GM13977 (cell line): ENCODE results near the gene CYP2W1.

Experiments used
- DNase-seq: peaks from one replicate; pipeline ENCODE4 v3.0.0; 2012; ENCODE audit warnings: low spot score
- in situ Hi-C: fragments of 300-500 bp; cut with MboI; formaldehyde crosslinking; loops from one replicate; pipeline ENCODE4 v1.12.0; 2022; ENCODE audit warnings: low sequenced_read_pairs, low pct_unique_long_range_greater_than_20kb, mixed read lengths, inconsistent platforms; ENCODE audit not compliant: unreplicated experiment
- TF ChIP-seq, protein P1 (sequence below): IDR thresholded peaks from 2 replicates; pipeline ENCODE4 v1.5.1; 2012; ENCODE audit warnings: mild to moderate bottlenecking, control low read depth; ENCODE audit not compliant: insufficient read depth; ENCODE audit errors: extremely low read depth, missing control alignments

Gene CYP2W1

DNA sequence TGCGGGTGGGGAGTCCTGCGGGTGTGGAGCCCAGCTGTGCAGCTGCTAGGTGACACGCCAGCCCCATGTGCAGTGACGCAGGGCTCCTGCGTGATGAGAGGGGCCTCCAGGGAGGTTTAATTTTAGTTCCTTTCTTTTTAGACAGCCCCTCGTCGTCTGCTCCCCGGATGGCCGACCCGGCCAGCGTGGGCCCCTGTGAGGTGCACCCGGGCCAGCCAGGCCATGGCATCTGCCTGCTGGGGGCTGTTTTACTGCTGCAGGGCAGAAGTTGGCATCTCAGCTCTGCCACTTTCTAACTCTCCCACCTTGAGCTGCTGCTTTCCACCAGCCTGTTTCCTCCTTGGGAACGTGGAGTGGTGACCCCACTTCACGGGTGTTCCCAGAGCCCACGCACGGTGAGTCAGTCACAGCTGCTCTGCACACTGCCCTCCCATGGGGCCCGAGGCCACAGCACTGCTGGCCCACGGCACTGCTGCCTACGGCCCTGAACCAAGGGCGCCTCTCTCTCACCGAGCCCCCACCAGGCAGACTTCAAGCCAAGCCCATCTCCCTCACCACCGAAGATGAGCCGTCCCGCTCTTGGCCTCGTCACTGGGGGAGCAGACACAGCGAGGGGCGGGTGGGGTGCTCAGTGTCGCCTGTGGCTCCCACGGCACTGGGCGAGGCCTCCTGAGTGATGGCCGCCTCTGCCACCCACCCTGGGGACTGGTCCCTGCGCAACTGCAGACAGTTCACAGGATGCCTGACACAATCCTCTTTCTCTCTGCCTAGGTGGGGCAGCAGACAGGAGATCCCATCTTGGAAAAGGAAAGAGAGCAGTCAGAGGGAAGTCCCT is 21.3 kb downstream of the CYP2W1 start:
- DNase-seq, result peak; percentile 78
- TF ChIP-seq, protein P1, sequence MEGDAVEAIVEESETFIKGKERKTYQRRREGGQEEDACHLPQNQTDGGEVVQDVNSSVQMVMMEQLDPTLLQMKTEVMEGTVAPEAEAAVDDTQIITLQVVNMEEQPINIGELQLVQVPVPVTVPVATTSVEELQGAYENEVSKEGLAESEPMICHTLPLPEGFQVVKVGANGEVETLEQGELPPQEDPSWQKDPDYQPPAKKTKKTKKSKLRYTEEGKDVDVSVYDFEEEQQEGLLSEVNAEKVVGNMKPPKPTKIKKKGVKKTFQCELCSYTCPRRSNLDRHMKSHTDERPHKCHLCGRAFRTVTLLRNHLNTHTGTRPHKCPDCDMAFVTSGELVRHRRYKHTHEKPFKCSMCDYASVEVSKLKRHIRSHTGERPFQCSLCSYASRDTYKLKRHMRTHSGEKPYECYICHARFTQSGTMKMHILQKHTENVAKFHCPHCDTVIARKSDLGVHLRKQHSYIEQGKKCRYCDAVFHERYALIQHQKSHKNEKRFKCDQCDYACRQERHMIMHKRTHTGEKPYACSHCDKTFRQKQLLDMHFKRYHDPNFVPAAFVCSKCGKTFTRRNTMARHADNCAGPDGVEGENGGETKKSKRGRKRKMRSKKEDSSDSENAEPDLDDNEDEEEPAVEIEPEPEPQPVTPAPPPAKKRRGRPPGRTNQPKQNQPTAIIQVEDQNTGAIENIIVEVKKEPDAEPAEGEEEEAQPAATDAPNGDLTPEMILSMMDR, result no peak
- in situ Hi-C loops, result no loop called here

DNA sequence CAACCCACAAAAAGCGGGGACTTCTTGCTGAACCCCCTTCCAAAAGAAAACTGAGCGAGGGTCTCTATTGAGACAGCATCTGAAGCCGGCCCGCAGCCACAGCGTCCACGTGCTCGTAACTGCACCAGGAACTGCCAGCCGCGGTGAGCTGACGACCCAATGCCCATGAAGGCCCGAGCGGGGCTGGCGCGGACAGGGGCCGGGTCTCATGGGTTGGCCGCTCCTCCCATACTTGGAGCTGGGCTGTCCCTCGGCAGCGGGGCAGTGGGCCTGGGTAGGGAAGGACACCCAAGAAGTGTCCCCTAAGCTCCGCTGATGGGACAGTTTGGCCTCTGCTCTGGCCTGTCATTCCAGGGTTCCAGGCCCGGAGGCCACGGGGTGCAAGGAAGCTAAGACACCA is 22.3 kb downstream of the CYP2W1 start:
- TF ChIP-seq, protein P1, result no peak
- no peak for DNase-seq
- in situ Hi-C loops, result no loop called here

DNA sequence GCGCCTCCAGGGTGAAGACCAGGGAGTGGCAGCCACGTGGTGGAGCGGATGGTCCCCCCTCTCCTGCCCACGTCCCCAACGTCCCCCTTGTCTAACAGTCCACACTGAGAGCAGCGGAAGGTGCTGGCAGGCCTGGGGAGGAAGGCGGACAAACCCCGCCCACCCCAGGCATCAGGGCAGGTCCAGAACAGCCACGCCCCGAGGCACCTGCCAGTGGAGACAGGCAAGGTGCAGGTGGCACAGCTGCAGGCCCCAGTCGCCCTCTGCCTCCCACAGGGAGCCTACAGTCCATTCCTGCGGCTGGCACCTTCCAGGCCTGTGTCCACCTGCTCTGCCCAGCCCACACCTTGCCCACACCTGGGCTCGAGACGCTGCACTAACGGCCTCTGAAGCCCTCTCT is 24.9 kb downstream of the CYP2W1 start:
- in situ Hi-C loops, result no loop called here
- no peak for DNase-seq
- TF ChIP-seq, protein P1, result no peak

DNA sequence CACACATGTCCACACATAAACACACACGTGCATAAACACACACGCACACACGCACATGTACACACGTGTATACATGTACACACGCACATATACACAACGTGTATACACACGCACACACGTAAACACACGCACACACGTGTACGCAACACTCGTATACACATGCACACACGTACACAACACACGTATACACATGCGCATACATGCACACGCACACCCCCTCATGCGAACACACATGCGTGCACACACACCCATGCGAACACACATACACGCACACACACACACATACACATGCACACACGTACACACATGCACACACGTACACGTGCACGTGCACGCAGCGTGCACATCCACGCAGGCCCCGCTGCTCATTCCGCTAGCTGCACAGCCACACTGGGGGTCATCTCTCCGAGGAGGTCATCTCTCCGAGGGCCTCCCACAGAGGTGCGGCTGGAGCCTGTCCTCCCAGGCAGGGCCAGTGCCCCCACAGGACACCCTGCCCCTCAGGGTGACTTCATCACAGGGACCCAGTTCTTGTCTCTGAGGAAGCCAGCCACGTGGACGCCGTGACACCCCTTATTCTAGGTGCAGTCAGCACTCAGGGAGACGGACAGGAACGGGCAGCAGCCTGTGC is 25.9 kb downstream of the CYP2W1 start:
- DNase-seq, result no peak
- in situ Hi-C loops, result no loop called here
- TF ChIP-seq, protein P1, result no peak

DNA sequence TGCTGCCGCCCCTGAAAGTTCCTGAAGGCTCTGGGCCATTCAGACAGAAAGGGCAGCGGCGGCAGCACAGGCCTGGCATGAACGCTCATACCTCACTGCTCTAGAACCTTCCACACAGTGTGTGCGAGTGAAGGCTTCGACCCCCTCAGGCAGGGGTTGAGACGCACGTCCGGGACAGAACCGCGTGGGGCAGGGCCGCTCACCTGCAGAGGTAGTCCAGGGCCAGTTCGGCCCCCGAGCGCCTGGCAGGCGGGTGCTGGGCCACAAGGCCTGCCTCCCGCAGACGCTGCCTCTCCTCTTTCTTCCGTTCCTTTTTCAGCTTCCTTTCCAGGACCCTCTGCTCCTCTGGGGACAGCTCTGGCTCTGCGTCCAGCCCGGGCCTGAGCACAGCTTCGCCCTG is 26.8 kb downstream of the CYP2W1 start:
- in situ Hi-C loops, result no loop called here
- DNase-seq, result no peak
- TF ChIP-seq, protein P1, result no peak

DNA sequence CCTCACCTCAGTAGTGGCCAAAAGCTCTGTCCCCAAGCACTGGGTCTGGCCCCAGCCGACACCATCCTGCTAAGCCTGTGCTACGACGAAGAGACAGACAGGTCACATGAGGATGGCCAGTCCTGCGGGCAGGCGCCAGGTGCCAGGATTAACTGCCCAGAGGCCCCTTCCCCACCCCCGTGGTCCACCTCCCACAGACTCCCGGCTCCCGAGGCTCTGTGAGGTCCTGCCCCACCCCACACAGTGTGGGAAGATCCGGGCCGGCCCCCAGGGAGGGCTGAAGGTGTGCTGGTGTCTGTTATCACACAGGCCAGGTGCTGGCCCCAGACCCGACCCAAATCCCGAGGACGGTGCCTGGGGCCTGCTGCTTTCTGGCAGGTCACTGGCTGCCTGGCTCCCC is 27.2 kb downstream of the CYP2W1 start:
- TF ChIP-seq, protein P1, result no peak
- DNase-seq, result no peak
- in situ Hi-C loops, result no loop called here
